Activated naive CD4-positive, alpha-beta T cell treated with anti-CD3 and anti-CD28 coated beads, Interleukin-2, amount 50 U/mL, for 16 hours (primary cell): ENCODE results near the gene MAFG.
A peak's percentile ranks its signal among the peaks of the same experiment; 100 is the strongest.

Experiments used
- DNase-seq: peaks from one replicate; pipeline ENCODE4 v3.0.0-alpha.2; 2020

The MAFG gene

DNA sequence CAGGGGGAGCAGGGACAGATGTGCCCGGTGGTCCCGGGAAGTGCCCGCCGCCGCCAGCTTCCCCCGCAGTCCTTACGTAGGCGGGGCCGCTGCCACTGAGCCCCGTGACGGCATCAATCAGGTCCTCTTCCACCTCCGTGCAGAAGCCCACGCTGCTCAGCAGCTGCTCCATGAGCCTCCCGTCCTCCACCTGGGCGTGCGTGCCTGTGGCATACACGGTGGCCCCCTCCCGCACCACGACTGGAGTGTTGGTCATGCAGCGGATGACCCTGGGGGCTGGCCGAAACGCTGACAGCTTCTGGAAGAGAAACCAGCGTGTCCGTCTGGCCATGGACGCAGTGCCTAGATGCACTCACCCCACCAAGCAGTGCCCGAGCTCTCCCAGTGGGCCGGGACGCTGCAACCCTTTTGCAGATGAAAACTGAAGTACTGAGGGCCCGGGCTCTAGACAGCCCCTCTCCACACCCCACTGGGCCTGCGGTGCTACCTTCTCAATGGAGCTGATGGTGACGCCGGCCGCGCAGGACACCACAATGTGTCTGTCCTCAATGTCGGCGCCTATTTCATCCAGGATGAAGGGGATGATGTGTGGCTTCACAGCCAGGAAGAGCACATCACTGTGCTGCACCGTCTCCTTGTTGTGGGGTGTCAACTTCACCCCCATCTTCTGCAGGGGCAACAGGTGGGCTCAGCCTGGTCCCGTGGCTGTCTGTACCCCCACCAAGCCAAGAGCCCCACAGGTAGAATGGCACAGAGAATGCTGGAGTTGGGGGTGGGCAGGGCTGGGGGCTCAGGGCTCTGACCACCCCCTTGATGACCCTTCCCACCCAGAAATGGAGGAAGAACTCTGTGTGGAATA lies 7.5 kb upstream of the MAFG start:
- no peak for DNase-seq

DNA sequence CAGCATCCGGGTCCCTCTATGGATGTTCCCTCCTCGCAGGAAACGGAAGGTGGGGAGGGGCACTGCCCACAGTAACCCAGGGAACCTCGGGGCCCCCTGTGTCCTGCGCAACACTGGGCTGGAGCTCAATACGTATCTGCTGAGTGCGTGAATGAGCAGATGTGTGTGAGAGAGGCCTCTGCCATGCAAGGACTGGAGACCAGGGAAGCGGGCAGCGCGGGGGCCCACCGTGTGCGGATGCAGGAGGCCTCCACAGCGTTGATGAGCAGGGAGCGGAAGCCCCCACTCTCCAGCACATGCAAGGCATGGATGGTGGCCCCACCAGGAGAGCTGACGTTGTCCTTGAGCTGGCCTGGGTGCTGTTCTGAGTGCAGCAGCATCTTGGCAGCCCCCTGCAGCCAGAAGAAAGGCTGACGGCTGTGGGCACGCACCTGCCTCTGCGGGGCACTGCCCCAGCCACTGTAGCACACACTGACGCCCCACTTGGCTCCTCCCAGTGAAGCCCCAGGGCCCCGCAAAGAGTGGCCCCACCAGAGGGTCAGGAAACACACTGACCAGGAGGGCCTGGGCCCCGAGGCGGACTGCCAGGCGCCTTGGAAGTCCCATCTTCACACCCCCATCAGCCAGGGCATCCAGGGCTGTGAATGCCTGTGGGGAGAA lies 6.7 kb upstream of the MAFG start:
- no peak for DNase-seq

DNA sequence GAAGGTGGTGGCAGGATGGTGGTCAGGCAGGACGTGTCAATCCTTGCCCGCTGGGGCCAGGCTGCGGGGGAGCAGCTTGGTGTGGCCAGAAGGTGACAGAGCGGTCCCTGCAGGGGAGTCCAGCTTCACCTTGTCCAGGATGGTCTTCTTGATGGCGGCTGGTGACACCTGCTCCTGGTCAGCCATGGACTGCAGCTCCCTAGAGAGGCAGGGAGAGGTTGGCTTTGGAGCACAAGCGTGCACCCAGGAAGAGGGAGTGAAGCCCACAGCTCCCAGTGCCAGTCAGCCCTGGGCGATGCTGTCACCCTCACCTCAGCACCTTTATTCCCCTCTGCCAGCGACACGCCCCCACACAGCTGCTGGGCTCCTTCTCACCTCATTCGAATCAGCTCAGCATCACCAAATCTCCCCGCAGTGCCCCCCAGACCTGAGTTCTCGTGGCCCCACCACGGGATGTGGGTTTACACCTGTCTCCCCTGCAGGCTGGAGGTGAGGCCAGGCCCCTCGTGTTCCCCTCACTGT lies 5.7 kb upstream of the MAFG start:
- DNase-seq: no peak

DNA sequence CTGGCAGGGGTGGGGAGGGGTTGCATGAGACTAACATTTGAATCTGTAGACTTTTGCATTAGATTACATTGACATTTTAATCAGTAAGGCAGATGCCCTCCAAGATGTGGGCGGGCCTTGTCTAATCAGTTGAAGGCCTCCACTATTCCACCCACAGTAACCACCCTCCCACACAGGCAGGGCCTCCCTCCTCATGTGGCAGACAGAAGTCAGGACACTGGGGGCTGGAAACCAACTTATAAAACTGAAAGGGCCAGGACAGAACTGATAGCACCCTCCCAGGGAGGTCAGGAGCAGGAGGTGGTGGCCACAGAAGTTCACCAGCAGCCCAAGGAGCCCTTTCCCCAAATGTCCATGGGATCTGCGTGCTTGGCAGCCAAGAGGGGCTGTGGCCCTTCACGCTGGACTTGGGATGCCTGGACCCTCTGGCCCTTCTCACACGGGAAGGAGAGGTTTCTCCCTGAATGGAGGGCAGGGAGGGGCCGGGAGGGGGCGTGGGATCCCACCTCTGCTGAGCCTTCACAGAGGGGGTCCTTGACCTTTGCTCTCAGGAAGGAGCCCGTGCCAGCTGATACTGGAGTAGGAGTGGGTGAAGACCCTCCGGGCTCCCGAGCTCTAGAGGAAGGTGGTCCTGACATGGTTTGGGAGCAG lies 4.9 kb upstream of the MAFG start:
- DNase-seq: no peak

DNA sequence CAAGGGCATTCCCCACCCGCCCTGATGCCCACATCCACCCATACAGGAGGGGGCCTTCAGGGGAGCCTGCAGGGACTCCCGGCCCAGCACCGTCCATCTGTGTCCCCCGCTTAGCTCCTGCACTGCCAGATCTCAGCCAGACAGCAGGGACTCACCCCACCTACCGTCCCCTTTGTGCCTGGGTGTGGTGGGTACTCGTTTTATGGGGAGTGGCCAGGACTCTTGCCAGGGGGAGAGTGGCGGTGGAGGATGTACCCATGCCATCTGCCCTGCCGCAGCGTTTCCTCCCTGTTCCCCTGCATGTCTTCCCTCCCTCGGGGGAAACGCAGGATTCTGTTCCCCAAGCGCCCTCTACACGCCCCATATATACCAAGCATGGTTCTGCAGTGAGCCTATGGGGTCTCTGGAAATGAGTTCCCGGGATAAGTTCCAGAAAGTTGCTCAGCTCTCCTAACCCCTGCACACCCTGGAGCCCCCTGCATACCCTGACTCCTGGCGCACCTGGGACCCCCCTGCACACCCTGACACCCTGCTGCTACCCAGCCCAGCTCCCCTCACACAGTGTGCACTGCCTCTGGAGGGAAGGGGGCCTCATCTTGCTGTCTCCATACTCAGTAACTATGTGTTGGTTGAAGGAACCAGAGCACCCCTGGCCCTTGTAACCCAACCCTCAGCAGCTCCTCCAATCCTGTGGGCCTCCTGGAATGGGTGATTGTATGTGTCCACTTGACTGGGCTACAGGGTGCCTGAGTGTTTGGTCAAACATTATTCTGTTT lies 4.2 kb upstream of the MAFG start:
- DNase-seq: no peak

DNA sequence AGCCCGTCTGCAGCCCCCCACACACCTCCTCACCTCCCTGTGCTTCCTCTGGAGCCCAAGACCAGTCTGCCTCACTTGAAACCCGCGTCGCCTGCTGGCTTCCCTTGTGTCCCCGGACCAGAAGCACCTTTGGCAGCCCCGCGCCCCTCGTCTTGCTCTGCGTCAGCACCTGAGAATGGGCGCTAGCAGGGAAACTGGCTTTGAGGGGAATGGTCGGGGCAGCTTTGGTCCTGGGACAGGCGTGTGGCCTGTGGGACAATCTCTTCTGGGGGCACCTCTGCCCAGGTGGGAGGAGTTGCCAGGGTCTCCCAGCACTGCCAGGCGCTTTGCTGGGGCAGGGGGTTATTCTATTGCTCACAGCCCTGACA lies 3.6 kb upstream of the MAFG start:
- no peak for DNase-seq

DNA sequence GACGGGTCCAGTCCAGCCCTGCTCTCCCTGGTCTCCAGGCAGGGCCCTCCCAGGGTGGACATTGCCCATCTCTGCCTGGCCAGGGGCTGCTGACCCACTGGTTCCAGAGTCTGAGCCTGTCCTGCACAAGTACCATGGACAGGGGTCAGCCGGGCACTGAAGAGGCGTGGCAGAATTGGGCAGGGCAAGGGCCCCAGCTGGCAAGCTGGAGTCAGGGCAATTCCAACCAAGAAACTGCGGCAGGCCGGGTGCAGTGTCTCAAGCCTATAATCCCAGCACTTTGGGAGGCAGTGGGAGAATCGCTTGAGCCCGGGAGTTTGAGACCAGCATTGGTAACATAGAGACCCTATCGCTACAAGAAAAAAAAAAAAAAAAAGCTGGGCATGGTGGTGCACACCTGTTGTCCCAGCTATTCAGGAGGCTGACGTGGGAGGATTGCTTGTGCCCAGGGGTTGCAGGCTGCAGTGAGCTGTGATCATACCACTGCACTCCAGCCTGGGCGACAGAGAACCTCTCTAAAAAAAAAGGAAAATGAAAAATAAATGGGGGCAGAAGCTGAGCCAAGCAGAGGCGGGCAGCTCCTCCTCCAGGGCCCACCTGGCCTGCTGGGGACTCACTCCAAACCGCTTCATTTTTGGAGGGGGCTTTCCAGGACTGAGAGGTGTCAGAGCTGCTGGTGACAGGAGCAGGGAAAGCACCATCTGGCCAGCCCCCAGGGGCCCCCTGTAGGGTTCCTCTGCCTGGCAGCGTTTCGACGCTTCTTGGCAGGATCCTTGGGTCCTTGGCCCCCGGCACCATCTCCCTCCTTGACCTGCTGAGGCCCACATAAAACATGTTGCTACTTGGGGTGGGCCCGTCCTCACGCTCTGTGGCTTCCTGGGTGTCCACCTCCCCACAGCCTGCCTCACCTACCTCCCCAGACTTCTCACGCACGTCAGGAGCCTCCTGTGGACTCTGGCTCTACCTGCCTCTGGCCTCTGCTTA lies 2.9 kb upstream of the MAFG start:
- DNase-seq: no peak

DNA sequence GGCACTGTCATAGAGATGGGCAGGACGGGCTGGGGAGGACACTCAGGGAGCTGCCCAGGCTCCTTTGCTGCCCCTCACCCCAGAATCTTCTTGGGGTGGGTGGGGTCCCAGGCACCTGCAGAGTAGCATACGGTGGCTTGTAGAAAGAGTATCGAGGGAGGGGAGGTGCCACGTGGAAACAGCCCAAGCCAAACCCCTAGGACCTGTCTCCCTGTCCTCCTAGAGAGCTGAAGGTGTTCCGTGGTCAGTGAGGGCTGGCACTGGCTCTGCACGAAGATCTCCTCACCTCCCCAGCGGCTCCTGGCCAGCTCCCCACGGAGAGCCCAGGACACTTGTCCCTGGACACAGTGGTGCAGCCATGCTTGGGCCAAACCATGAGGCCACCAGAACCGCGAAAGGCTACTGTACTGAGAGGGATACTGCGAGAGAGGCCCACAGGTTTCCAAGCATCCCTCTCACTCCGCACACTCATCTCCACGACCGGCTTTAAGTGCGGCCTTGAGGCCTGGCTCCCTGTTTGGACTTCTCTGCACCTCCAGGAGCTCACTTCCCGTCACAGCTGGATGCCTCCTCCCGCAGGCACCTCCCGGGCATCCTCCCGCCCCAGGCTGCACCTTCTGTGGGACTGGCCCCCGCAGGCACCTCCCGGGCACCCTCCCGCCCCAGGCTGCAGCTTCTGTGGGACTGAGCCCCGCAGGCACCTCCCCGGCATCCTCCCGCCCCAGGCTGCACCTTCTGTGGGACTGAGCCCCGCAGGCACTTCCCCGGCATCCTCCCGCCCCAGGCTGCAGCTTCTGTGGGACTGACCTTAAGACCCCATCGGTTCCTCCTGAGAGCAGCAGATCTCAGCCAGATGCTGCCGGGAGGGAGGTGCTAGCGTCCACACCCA lies 2.0 kb upstream of the MAFG start:
- DNase-seq: no peak

DNA sequence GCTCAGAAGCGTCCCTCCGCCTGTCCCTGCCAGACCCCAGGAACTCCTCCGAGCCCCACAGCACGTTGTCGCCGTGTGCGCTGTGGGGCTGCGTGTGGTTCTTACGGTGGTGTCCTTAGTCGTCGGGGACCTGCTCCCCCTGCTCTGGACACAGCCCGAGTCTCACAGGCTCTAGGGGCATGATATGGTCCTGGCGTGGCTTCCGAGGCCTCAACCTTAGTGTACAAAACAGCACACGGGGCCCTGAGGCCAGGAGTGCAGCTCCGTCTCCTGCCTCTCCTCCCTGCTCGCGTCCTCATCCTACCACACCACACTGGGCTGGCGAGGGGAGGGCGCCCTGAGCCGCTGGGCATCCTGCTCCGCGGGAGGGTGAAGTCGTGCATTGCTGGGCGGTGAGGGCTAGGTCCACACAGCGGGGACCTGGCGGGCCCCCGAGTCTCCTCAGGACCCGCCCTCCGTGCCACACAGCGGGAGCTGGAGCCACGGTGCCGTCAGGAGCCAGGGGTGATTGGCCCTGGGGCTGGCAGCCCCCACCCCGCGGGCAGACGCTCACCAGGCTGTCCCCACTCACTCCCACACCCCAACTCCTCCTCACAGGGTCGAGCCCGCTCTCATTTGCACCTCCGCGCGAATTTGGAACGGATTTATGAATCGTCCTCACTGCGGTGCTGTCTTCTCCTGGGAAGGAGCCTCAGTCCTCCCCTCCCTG lies 1.2 kb upstream of the MAFG start:
- DNase-seq: no peak

DNA sequence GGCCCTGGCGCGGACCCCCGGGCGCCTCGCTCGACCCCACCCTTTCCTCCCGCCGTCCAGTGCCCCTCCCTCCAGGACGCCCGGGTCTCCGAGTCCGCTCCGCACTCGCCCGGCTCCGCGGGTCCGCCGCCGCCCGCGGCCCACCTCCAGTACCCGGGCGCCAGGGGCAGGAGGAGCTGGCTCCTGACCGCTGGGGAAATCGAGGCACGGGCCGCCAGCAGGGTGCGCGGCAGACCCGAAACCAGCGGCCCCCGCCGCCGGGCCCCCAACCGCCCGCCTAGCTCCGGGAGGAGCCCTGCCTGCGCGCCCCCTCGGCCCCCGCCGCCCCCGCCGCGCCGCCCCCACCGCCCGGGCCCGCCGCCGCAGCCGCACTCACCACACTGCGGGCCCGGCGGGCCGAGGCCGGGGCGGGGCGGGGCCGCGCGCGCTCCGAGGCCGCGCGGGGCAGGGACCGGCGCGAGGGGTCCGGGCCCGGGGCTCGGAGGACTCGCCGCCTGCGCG lies 333 bp downstream of the MAFG start:
- peak; percentile 34 for DNase-seq

DNA sequence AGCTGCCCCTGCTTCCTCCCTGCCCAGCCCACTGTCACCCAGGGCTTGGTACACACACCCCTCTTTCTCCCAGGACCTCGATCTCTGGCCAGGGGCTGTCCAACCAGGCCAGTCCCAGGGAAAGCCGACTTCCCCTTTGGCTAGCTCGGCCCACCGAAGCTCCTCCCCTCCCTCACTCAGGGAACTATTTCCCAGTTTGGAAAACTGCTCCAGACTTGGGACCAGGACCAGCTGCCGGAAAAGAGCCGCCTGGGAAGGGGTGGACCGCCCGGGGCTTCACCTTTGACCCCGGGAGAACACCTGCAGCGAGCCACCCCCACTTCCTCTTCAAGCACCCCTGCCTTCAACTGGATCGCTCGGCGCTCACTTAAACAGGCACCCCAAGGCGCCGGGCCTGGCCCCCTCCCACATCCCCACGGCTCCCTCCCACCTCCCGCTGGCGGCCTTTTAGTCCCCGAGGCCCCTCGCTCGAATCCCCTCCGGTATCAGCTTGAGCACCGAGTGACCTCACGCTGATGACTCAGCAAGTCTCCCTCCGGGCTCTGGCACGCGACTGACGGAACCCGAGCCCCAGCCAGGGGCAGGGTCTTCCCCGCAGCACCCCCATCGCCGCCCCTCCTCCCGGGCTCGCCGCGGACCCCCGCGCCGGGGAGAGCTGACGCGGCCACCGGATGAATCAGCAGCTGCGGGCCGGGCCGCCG lies 934 bp downstream of the MAFG start:
- peak; percentile 76 for DNase-seq

DNA sequence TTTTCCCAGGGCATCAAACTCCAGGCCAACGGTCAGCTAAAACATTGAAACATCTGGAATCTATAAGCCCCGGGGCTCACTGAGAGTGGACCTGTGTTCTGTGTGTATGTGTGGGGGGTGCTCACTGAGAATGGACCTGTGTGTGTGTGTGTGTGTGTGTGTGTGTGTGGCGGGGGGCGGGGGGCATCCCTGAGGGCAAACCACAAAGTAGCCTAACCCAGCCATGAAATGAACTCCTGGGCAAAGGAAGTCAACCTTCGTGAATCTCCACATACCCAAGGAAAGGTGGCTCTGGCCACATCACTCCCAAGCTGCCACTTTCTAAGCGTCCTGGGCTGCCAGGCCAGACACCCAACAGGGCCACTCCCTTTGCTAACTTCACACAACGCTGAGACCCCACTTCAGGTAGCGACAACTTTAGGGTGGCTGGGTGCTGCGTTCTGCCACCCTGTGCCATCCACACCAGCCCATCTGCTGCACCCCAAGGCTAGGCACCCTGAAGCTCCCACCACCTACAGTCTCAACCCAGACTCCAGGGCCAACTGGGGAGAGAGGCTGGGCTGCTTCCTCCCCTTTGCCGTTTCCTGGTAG lies 1.6 kb downstream of the MAFG start:
- no peak for DNase-seq

DNA sequence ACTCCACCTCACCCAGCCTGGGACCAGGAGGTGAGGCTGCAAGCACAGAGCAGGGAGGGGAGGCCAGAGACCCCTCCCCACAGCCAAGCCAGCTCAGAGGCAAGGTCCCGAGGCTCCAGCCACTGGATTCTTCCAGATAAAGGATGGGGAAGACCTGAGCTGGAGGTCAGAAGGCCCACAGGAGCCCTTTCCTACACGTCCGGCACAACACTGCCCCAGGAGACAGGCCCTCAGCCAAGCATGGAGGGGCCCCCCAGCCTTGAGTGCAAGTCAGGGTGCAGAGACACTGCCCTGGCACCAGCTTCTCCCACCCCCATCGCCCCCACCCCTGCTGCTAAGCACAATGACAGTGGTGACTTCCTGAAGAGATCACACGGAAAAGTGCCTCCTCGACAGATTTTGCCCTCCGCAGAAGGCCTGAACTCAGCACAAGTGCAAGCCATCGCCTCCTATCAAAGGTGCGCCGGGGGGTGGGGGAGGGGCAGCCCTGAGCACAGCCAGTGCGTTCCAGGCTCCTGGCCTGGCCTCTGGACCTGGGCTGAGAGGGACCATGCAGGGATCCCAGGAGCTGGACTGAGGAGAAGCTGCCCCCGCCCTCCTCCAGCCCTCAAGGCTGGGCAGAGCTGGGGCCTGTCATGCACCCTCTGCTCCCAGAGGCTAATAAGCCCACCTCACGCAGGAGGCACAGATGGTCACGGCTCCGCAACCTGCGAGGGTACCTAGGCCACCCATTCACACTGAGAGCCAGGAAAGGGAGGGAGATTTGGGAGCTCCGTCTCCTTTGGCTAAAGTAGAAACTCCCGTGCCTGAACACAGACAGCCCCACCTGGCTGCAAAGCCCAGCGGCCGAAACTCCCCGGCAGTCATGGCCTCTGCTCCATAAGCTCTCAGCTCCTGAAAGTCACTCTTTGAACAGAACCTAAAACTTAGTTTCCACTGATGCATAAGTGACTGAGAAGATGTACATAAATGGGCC lies 2.7 kb downstream of the MAFG start:
- DNase-seq: no peak

DNA sequence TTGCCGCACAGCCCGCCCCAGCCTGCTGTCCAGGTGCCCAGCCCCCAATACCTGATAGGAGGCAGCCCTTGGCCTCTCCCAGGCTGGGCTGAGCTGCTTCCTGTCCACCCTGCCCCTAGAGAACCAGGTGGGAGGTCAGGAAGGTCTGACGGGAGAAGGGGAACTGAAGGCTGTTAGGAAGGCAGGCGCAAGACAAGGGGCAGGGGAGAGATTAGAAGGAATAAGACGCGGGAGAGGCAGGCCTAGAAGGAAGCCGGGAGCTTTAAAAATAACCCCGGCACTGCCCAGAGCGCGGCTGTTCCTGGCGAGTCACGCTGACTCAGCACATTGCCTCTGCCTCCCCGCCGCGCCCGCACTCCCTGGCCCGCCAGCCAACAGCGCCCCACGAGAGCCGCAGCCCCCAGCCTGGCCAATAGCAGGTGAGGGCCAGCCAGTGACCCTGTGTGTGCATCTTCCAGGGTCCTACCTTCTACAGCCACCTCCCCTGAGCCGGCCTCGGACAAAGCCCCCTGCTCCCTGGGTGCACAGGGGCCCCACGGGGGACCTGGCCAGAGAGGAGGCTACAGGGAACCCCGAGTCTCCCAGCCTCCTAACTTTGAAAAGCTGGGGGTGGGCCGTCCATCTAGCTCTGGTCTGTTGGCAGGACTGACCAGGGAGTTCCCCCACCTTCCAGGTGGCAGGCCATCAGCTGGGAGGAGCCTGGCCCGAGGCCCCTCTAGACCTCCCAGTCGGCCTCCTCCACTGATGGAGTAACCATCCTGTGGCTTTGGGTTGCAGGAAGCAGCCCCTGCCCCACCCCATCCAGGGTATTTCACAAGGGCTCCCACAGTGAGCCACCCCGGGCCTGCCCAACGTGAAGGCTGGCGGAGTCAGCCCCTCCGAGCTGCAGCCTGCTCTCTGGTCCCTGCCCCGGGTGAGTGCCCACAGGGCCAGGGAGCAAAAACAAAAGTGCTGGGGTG lies 4.0 kb downstream of the MAFG start:
- no peak for DNase-seq

DNA sequence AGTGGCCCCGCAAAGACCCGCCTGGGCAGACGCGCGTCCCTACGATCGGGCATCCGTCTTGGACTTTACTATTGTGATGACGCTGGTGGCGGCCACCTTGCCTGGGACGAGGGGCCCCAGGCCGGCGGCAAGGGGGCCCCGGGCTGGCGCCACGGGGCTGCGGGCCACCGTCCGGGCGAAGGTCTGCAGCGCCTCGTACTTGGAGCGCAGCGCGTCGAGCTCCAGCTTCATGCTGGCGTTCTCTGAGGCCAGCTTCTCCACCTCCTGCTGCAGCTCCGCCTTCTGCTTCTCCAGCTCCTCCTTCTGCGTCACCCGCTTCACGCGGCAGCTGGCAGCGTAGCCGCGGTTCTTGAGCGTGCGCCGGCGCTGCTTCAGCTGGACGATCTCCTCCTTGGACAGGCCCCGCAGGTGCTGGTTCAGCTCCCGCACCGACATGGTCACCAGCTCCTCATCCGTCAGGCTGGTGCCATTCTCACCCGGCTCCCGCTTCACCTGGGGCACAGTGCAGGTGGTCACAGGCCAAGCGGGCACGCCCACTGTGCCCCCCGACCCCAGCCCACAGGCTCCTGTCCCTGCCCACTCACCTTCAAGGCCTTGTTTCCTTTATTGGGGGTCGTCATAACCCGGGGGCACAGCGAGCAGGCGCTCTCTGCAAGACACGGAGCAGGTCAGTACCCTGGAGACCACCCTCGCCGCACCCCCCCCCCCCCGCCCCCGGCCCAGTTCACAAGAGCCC lies 4.8 kb downstream of the MAFG start:
- no peak for DNase-seq
